ENCODE measurements around the gene TRAK2. TPM values are rescaled to one million over a fixed set of nuclear protein-coding genes. Genes with fewer than 3 reads are reported as not detected.

The TRAK2 gene
- total and polyA plus RNA-seq, 9 of the 15 experiments (the other 6 are each of a cell fraction or from before 2014, with no cell fraction given): 3.4 to 10.4 (median 7.3) TPM

DNA sequence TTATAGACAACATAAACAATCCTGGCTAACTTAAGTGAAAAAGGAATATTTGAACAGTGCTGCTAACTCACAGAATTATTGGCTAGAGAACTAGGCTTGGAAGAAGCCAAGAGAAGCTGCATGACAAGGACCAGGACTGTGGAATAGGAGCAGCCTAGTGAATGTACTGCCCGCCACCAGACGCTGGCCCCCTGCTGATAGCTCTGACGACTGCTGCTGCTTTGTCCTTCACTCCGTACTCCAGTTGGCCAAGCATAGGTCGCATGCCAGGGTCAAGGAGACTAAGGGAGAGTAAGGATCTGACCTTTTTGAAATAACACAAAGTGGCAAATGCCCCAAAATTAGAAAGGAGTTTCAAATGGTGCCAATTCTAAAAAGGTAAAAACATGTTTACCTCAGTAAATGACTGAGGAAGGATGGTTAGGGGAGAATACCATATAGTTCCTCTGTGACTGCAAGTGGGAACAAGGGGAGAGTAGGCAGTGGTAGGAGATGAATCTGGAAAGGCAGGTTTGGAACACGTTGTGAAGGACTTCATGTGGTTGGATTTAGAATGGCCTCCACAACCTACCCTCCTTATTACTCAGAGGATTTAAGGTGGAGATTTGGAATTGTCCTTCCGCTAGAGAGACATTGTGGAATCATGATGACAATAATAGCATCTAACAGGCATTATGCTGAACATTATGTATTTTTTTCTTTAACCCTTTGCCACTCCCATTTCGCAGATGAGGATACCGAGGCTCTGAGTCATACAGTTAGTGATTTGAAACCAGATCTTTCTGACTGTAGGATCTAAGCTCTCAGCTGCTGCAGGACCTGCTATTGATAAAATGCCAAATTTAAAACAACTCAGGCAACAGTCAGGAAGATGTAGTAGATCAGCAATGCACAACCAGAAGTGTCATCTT, 19.8 kb upstream of the TRAK2 start:
- DNase-seq (ENCODE audit: extremely low read depth in 1 of 4, low spot score in 3 of 4): no peak
- 55% methylated on average over 9 of the region's 9 CpGs for WGBS (ENCODE audit: insufficient coverage, low coverage, missing lambda C conversion rate)
- no TSS peak for BruUV-seq (replicated peaks)
- ChIA-PET CTCF (ENCODE audit: low intra/inter-chr PET ratio) (no interaction called here), POLR2A (interaction anchor here (0.7 to 1.4 kb wide), 2 partner anchors 10 to 90 kb away, joined by 3 read pairs; no protein-coding TSS in a partner anchor)
- Histone ChIP-seq H3K9me3 (replicated peaks; ENCODE audit: control insufficient read depth, insufficient read depth, low read depth, low read length) (no peaks in the 10 kb centered on the region), H4K20me1 (replicated peaks; ENCODE audit: control insufficient read depth, insufficient read depth, low read length) (no peaks in the 10 kb centered on the region), H3K27me3 (ENCODE audit: control insufficient read depth in 2 of 2, insufficient read depth in 2 of 2, low read length in 2 of 2) (no peaks in the 10 kb centered on the region), H3K27ac (ENCODE audit: extremely low read depth, low read depth, low read length) (no peak overlapping the region), H3K4me1 (replicated peaks in 1 of 2; ENCODE audit: control insufficient read depth in 2 of 2, insufficient read depth in 2 of 2, low read length in 2 of 2) (no peaks in the 10 kb centered on the region; a peak in 1 of 5 replicates), H3K4me2 (ENCODE audit: insufficient read depth, low read length) (no peak overlapping the region), H3K9ac (ENCODE audit: insufficient read depth in 1 of 2, low read depth in 2 of 2, low read length in 2 of 2) (no peak overlapping the region), H3K4me3 (no peak overlapping the region), H3K9me1 (ENCODE audit: control insufficient read depth, insufficient read depth, low read length) (no peaks in the 10 kb centered on the region), H3K36me3 (ENCODE audit: control insufficient read depth, insufficient read depth, low read length) (peaks cover 8% of the 10 kb centered on the region; the same call in 1 of the 3 replicates), H3K79me2 (ENCODE audit: control insufficient read depth, insufficient read depth, low read length) (no peaks in the 10 kb centered on the region), H2AFZ (ENCODE audit: low read depth, low read length) (no peak overlapping the region)
- intact Hi-C loops (cut with micrococcal nuclease) (no loop called here), in situ Hi-C loops (cut with MboI) (no loop called here)
- peak; percentile 57; the same call in 1 of the 3 replicates for ATAC-seq
- no peak for FAIRE-seq
- TF ChIP-seq ZBTB2 (IDR thresholded peaks at IDR 0.05) (no peak), RBM25 (IDR thresholded peaks at IDR 0.05; ENCODE audit: low read depth, low read length, severe bottlenecking) (peak; percentile 74), SMAD1 (IDR thresholded peaks at IDR 0.05; ENCODE audit: low read depth, low read length, partially characterized antibody) (no peak), FOSL1 (tag; conservative IDR thresholded peaks at IDR 0.05) (peak; percentile 15; the same call in 1 of the 2 replicates)

Data from K562 (cell line).